ENCODE measurements around the gene RNASE4. TPM values are rescaled to one million over a fixed set of nuclear protein-coding genes. Genes with fewer than 3 reads are reported as not detected.
"Not testable (repeated sequence)": the region's sequence is repeated elsewhere in the genome, so short reads cannot be mapped to it uniquely, and the experiment has no call there.

The RNASE4 gene
- total RNA-seq, 1 donor from 2014 or later = 7.6 TPM

GRCh38 chr14:20726531-20726930 lies 42.2 kb downstream of the RNASE4 start:
- TF ChIP-seq, protein P1, sequence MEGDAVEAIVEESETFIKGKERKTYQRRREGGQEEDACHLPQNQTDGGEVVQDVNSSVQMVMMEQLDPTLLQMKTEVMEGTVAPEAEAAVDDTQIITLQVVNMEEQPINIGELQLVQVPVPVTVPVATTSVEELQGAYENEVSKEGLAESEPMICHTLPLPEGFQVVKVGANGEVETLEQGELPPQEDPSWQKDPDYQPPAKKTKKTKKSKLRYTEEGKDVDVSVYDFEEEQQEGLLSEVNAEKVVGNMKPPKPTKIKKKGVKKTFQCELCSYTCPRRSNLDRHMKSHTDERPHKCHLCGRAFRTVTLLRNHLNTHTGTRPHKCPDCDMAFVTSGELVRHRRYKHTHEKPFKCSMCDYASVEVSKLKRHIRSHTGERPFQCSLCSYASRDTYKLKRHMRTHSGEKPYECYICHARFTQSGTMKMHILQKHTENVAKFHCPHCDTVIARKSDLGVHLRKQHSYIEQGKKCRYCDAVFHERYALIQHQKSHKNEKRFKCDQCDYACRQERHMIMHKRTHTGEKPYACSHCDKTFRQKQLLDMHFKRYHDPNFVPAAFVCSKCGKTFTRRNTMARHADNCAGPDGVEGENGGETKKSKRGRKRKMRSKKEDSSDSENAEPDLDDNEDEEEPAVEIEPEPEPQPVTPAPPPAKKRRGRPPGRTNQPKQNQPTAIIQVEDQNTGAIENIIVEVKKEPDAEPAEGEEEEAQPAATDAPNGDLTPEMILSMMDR (conservative IDR thresholded peaks at IDR 0.05; ENCODE audit: low read depth, low read length) = no peak
- no peak for DNase-seq (ENCODE audit: low read depth)
- no peak overlapping the region for H3K4me3 ChIP-seq (ENCODE audit: low read depth, low read length)

DNA sequence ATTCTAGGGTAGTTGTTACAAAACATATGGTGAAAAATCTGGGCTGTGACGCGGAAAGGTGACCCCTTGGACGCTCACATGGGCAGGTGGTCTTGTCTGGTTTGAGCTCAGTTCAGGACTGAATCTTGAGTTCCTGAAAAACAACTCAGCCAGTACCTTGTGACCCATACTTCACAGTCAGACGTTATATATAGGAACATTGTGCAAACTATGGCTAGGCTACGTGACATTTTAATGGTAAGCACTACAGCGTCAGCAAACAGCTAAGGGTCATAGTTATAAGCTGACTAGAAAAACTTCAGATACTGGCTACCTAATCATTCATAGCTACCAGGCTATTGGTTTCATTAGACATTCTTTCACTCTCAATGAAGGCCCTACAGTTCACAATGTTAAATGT lies 46.5 kb downstream of the RNASE4 start:
- DNase-seq (ENCODE audit: low read depth) = no peak
- TF ChIP-seq, protein P1 (conservative IDR thresholded peaks at IDR 0.05; ENCODE audit: low read depth, low read length) = no peak

DNA sequence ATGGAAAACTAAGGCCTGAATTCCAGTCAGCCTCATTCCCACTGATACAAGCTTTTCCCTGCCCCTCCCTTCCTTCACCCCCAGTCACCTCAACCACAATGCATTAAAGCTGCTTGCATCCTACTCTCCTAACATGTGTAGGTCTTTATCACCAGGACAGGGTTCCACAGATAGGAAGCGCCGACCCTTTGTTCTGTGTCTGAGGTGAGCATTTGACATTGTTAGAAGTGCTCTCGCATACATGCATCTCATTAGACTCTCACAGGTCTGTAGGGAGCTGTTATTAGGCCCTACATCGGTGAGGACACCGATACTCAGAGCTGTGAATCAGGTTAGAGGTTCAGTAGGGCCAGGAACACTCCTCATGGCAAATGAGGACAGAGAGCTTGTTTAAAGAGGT lies 48.1 kb downstream of the RNASE4 start:
- TF ChIP-seq, protein P1 (conservative IDR thresholded peaks at IDR 0.05; ENCODE audit: low read depth, low read length) = no peak
- no peak for DNase-seq (ENCODE audit: low read depth)

More for the DNA sequence above, 46.5 kb downstream of the RNASE4 start:
- H3K4me3 ChIP-seq (ENCODE audit: low read depth, low read length) = no peak overlapping the region

DNA sequence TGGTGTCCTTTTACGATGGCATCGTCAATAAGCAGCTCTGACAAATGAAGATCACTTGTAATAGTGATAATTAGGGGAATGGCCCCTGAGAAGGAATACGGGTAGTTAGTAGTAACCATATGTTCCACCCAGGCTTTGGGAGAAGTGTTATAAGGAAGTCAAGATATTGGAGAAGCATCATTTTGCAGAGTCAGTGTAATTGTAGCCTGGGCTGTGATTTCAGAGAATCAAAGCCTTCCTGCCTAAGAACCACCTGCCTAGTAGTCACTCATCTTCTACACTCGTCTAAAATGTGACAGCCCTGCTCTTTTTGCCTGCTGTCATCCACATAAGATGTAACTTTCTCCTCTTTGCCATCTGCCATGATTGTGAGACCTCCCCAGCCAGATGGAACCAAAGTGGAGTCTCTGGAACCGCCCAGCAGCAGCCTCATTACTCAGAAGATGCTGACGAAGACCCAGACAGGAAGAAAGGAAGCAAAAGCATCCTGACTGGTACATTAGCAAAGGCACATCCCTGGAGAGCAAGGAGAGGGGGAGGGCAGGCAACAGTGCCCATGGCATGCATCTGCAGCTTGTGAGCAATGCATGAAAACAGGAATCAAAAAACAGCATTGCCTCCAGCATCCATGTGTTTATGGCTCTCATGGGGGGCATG lies 48.7 kb downstream of the RNASE4 start:
- TF ChIP-seq, protein P1 (conservative IDR thresholded peaks at IDR 0.05; ENCODE audit: low read depth, low read length) = no peak

More for the DNA sequence above, 48.1 kb downstream of the RNASE4 start:
- no peak overlapping the region for H3K4me3 ChIP-seq (ENCODE audit: low read depth, low read length)

DNA sequence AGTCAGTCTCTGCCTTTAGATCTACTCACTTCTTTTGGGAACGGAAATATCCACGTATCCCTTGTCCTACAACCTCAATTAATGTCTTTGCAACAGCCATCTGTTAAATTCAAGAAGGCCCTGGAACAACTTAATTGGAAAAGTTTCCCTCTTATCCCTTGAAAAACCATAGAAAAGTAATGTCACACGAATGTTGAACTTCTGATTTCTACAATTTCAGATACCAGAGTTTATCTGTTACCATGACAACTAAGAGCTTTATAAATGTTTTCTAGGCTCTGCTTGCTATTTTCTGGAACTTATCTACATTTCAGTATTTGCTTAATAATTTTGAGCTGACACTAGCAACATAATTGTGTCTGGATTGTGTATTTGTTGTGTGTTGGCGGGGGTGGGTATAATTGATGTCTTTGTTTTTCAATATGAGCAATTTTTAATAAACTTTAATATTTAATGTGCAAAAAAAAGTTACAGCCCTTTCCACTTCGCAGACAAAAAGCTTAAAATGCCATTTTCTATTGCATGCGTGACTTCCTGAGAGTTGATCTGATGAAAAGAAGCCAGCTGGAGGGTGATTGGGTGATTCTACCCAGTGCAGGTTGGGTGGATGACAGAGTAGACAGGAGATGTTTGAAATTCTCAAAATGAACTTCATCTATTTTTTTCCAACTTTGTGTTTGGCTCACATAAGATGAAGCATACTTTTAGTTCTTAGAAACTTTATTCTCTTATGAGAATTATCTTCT lies 49.5 kb downstream of the RNASE4 start:
- no peak for DNase-seq (ENCODE audit: low read depth)
- H3K4me3 ChIP-seq (ENCODE audit: low read depth, low read length) = no peak overlapping the region
- TF ChIP-seq, protein P1 (conservative IDR thresholded peaks at IDR 0.05; ENCODE audit: low read depth, low read length) = no peak

More for the DNA sequence above, 48.7 kb downstream of the RNASE4 start:
- H3K4me3 ChIP-seq (ENCODE audit: low read depth, low read length) = no peak overlapping the region
- DNase-seq (ENCODE audit: low read depth) = no peak

DNA sequence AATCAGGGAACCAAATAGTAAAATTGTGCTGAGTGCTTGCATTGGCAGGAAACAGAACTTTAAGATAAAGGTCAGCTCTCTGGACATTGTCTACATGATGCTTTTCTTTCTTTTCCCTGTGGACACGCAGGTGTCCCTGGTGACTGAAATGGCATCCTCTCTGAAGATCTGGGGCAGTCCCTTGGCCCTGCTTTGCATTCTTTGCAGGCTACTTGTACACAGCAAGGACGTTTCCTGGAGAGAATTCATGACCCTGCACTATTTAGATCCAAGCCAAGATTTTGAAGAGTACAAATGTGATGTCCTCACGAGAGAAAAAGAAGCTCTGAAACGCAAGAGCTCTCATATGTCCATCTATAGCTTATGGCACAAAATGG lies 50.1 kb downstream of the RNASE4 start:
- no peak overlapping the region for H3K4me3 ChIP-seq (ENCODE audit: low read depth, low read length)
- no peak for DNase-seq (ENCODE audit: low read depth)
- TF ChIP-seq, protein P1 (conservative IDR thresholded peaks at IDR 0.05; ENCODE audit: low read depth, low read length) = no peak

GRCh38 chr14:20738292-20738691 lies 53.9 kb downstream of the RNASE4 start:
- not testable (repeated sequence) for H3K4me3 ChIP-seq (ENCODE audit: low read depth, low read length); DNase-seq (ENCODE audit: low read depth)

Measured in epithelial cell of proximal tubule (primary cell).